Neural progenitor cell (in vitro differentiated cells): ENCODE measurements around the gene MKLN1. TPM values are rescaled to one million over a fixed set of nuclear protein-coding genes. Genes with fewer than 3 reads are reported as not detected.

ENCODE experiments used
- DNase-seq: peaks from one replicate; pipeline ENCODE4 v3.0.0-alpha.2; 2016; ENCODE audit warnings: low spot score
- H2AFZ ChIP-seq: fragments of 200-600 bp; sonication (generic); replicated peaks from 2 replicates; pipeline ENCODE4 v1.6.1; 2016; ENCODE audit warnings: antibody characterized with exemption
- H3F3A ChIP-seq: fragments of 200-600 bp; sonication (generic); 2 replicates; pipeline ENCODE4 v1.6.1; 2016; ENCODE audit warnings: antibody characterized with exemption, low read depth
- H3K27ac ChIP-seq: fragments of 200-600 bp; sonication (generic); 2 replicates; pipeline ENCODE4 v1.5.1; 2016; ENCODE audit warnings: mild to moderate bottlenecking
- H3K27me3 ChIP-seq: fragments of 200-600 bp; sonication (generic); 2 replicates; pipeline ENCODE4 v1.6.1; 2016; ENCODE audit warnings: mild to moderate bottlenecking, moderate library complexity
- H3K36me3 ChIP-seq: fragments of 200-600 bp; sonication (generic); 2 replicates; pipeline ENCODE4 v1.5.1; 2016
- H3K4me1 ChIP-seq: fragments of 200-600 bp; sonication (generic); 2 replicates; pipeline ENCODE4 v1.6.1; 2016; ENCODE audit warnings: mixed run types
- H3K4me2 ChIP-seq: fragments of 200-600 bp; sonication (generic); 2 replicates; pipeline ENCODE4 v1.6.1; 2016
- H3K4me3 ChIP-seq: fragments of 200-600 bp; sonication (generic); 2 replicates; pipeline ENCODE4 v1.5.1; 2016
- H3K79me2 ChIP-seq: fragments of 200-600 bp; sonication (generic); 2 replicates; pipeline ENCODE4 v1.6.1; 2016; ENCODE audit warnings: low read depth
- H3K9ac ChIP-seq: fragments of 200-600 bp; sonication (generic); 2 replicates; pipeline ENCODE4 v1.6.1; 2016
- H3K9me3 ChIP-seq: fragments of 200-600 bp; sonication (generic); 2 replicates; pipeline ENCODE4 v1.5.1; 2016; ENCODE audit warnings: low read depth
- H4K20me1 ChIP-seq: fragments of 200-600 bp; sonication (generic); 2 replicates; pipeline ENCODE4 v1.6.1; 2016; ENCODE audit warnings: low read depth
- H3K27ac Mint-ChIP-seq: 3 replicates; pipeline ENCODE4 v1.8.0; 2021; ENCODE audit warnings: mixed read lengths
- H3K27me3 Mint-ChIP-seq: 2 replicates; pipeline ENCODE4 v1.8.0; 2022; ENCODE audit warnings: low read depth, mild to moderate bottlenecking, inconsistent platforms, moderate library complexity, mixed read lengths; ENCODE audit not compliant: insufficient read depth
- H3K36me3 Mint-ChIP-seq: 3 replicates; pipeline ENCODE4 v1.8.0; 2021; ENCODE audit warnings: mixed read lengths
- H3K4me1 Mint-ChIP-seq: 3 replicates; pipeline ENCODE4 v1.8.0; 2021; ENCODE audit warnings: mixed read lengths
- H3K4me3 Mint-ChIP-seq: 3 replicates; pipeline ENCODE4 v1.8.0; 2021; ENCODE audit warnings: mild to moderate bottlenecking, moderate library complexity, mixed read lengths
- H3K9me3 Mint-ChIP-seq: 3 replicates; pipeline ENCODE4 v1.8.0; 2020; ENCODE audit warnings: mixed read lengths
- EZH2 ChIP-seq: fragments of 200-600 bp; sonication (generic); IDR thresholded peaks from 2 replicates; pipeline ENCODE4 v1.6.1; 2017; ENCODE audit warnings: antibody characterized with exemption, mild to moderate bottlenecking, moderate library complexity
- EZH2phosphoT487 ChIP-seq: fragments of 200-600 bp; sonication (generic); IDR thresholded peaks from 2 replicates; pipeline ENCODE4 v1.6.1; 2017; ENCODE audit warnings: antibody characterized with exemption
- total RNA-seq: library from RNA; depleted of rRNA; stranded (reverse); fragments of >200 nt; gene quantifications from 2 replicates; pipeline ENCODE4 v1.2.3, GENCODE V29; 2015; ENCODE audit warnings: low replicate concordance
- TF ChIP-seq, protein P1 (sequence below): fragments of 200-600 bp; sonication (generic); IDR thresholded peaks from 2 replicates; pipeline ENCODE4 v1.5.1; 2017; ENCODE audit warnings: antibody characterized with exemption, mild to moderate bottlenecking

The MKLN1 gene
- total RNA-seq, 1 donor from 2014 or later = 60.9 TPM

DNA sequence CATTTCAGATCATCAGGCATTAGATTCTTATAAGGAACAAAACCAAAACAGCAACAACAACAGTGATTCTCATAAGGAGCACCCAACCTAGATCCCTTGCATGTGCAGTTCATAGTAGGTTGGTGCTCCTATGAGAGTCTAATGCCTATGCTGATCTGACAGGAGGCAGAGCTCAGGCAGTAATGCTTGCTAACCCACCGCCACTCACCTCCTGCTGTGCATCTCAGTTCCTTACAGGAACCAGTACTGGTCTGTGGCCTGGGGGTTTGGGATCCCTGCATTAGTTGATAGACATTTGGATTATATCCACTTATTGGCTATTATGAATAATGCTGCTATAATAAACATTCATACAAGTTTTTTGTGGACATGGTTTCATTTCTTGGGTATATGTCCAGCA, 14.0 kb downstream of the MKLN1 start:
- Mint-ChIP-seq H3K9me3 (peaks cover 44% of the 10 kb centered on the region), H3K27ac (no peak overlapping the region), H3K36me3 (peaks cover 37% of the 10 kb centered on the region), H3K27me3 (no peaks in the 10 kb centered on the region), H3K4me3 (no peak overlapping the region), H3K4me1 (no peaks in the 10 kb centered on the region)
- DNase-seq = peak; percentile 47
- H3K4me2 ChIP-seq = no peak overlapping the region
- peaks cover 8% of the 10 kb centered on the region for H3F3A ChIP-seq
- H3K27ac ChIP-seq = no peak overlapping the region
- peaks cover 4% of the 10 kb centered on the region for H3K36me3 ChIP-seq
- peaks cover 100% of the 10 kb centered on the region for H3K79me2 ChIP-seq
- H3K4me3 ChIP-seq = no peak overlapping the region
- H2AFZ ChIP-seq = no peak overlapping the region
- peaks cover 35% of the 10 kb centered on the region for H4K20me1 ChIP-seq
- peaks cover 4% of the 10 kb centered on the region for H3K4me1 ChIP-seq
- no peak overlapping the region for H3K9ac ChIP-seq
- H3K9me3 ChIP-seq = peaks cover 8% of the 10 kb centered on the region
- TF ChIP-seq EZH2 (no peak), EZH2phosphoT487 (no peak)
- TF ChIP-seq, protein P1, sequence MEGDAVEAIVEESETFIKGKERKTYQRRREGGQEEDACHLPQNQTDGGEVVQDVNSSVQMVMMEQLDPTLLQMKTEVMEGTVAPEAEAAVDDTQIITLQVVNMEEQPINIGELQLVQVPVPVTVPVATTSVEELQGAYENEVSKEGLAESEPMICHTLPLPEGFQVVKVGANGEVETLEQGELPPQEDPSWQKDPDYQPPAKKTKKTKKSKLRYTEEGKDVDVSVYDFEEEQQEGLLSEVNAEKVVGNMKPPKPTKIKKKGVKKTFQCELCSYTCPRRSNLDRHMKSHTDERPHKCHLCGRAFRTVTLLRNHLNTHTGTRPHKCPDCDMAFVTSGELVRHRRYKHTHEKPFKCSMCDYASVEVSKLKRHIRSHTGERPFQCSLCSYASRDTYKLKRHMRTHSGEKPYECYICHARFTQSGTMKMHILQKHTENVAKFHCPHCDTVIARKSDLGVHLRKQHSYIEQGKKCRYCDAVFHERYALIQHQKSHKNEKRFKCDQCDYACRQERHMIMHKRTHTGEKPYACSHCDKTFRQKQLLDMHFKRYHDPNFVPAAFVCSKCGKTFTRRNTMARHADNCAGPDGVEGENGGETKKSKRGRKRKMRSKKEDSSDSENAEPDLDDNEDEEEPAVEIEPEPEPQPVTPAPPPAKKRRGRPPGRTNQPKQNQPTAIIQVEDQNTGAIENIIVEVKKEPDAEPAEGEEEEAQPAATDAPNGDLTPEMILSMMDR = no peak
- no peaks in the 10 kb centered on the region for H3K27me3 ChIP-seq

DNA sequence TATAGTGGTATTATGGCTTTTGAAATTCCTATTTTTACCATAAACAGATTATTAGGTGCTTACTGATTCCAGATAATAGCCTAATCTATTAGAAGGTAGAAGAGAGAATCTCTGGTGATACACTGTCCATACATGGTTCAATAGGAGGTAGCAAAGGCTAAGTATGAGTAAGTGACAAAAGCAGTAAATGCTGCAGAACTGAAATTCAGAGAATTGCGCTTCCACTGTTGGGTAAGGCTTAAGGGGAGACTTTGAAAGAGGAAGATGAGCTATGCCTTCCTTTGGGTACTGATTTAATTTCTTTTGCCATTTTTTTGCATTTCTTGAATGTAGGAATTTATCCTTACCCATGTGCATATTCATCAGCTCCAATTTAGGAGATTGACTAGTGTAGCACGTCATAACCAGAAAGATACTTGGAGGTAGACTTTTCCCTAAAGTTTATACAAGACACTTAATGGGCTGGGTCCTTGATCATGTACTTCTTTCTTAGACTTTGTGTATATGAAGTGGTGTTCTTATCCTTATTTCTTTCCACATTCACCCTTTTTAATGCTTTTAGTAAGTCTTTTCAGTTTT, 15.3 kb downstream of the MKLN1 start:
- H2AFZ ChIP-seq = no peak overlapping the region
- Mint-ChIP-seq H3K27me3 (no peaks in the 10 kb centered on the region), H3K9me3 (peaks cover 38% of the 10 kb centered on the region), H3K27ac (no peak overlapping the region), H3K36me3 (peaks cover 35% of the 10 kb centered on the region), H3K4me3 (no peak overlapping the region), H3K4me1 (peaks cover 6% of the 10 kb centered on the region)
- no peaks in the 10 kb centered on the region for H3K9me3 ChIP-seq
- H3K36me3 ChIP-seq = peaks cover 3% of the 10 kb centered on the region
- TF ChIP-seq, protein P1 = no peak
- no peak for TF ChIP-seq EZH2
- TF ChIP-seq EZH2phosphoT487 = no peak
- no peak overlapping the region for H3K4me2 ChIP-seq
- H3K4me1 ChIP-seq = peaks cover 14% of the 10 kb centered on the region
- no peaks in the 10 kb centered on the region for H3K27me3 ChIP-seq
- H3K79me2 ChIP-seq = peaks cover 100% of the 10 kb centered on the region
- peaks cover 17% of the 10 kb centered on the region for H3F3A ChIP-seq
- H3K9ac ChIP-seq = no peak overlapping the region
- peaks cover 47% of the 10 kb centered on the region for H4K20me1 ChIP-seq
- no peak for DNase-seq
- H3K4me3 ChIP-seq = no peak overlapping the region
- no peak overlapping the region for H3K27ac ChIP-seq

DNA sequence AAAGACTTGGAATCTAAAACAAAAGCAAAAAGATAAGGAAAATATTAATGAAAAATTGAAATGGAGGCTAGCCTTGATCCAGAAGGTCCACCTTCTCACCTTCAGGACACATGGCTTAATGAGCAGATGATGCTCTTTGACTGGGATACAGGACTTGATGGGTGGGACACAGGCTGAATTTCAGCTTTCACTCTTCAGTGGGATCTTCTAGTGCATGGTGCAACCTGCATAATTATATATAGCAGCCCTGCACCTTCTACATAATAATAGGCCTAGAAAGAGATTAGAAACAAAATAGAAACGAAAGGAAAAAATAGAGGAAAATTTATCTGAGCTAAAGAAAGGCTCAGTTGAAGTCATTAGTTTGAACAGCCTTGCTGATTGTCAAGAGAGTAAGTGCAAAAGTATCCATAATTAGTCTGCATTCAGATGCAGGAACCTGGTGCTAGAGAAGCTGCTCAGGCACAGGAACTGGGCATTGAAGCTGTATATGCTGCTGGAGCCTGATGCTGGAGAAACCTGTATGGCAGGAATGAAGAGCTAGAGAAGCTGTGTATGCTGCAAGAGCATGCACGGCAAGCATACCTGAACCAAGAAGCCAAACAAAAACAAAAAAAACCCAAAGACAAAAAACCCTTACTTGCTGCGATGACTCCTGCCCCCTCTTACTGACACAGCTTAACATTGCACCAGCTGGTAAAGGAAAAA, 19.4 kb downstream of the MKLN1 start:
- Histone ChIP-seq H3F3A (peaks cover 12% of the 10 kb centered on the region), H3K79me2 (peaks cover 100% of the 10 kb centered on the region), H3K4me2 (peak overlapping the region; percentile 57), H3K27me3 (no peaks in the 10 kb centered on the region), H4K20me1 (peaks cover 40% of the 10 kb centered on the region), H3K9me3 (no peaks in the 10 kb centered on the region), H2AFZ (no peak overlapping the region), H3K27ac (peak overlapping the region; percentile 54), H3K4me1 (peaks cover 10% of the 10 kb centered on the region), H3K9ac (no peak overlapping the region), H3K36me3 (no peaks in the 10 kb centered on the region), H3K4me3 (no peak overlapping the region)
- Mint-ChIP-seq H3K27ac (no peak overlapping the region), H3K4me1 (peaks cover 6% of the 10 kb centered on the region), H3K27me3 (no peaks in the 10 kb centered on the region), H3K36me3 (peaks cover 28% of the 10 kb centered on the region), H3K9me3 (peaks cover 25% of the 10 kb centered on the region), H3K4me3 (no peak overlapping the region)
- DNase-seq = peak; percentile 11
- TF ChIP-seq, protein P1 = no peak
- no peak for TF ChIP-seq EZH2phosphoT487
- TF ChIP-seq EZH2 = no peak
